Heart left ventricle (tissue), 13 donors: ENCODE results near the gene GADD45GIP1.

ENCODE experiments used
- CTCF ChIP-seq, 12 donors: fragments of 200-600 bp; sonication (generic) in 4 of 12; IDR thresholded peaks; one replicate each; pipeline versions ENCODE4 v1.5.0 to v1.8.0; 2018 to 2022; ENCODE audit warnings: antibody characterized with exemption in 12 of 12, mild to moderate bottlenecking in 5 of 12
- POLR2A ChIP-seq, 2 donors: fragments of 450-650 bp; IDR thresholded peaks; one replicate each; pipeline ENCODE4 v1.6.1; 2017; ENCODE audit warnings: antibody characterized with exemption in 2 of 2, mild to moderate bottlenecking in 2 of 2, moderate library complexity in 2 of 2
- donor health status: ischemic (EF 13 %, LVEDD 7.1; RV severe dilation, severe dysfunction).
- donor health status: DM: no; HTN: yes; CAD: no.
- donor health status: DM: no; HTN: no; CAD: no.
- donor health status: ischemic (EF 25% LVEDD 6.9; RV normal size, moderate dysfunction).
- donor health status: ischemic (EF 25% LVEDD 5.7; RV mildly dilated, moderate dysfunction).
- donor health status: ischemic (EF 35%, LVEDD 5.7; RV mildly dilated, moderate dysfunction).
- donor health status: nonischemic (EF 11% LVEDD 7.7; RV severe dilation, severe dysfunction).
- donor health status: DM: yes; HTN: yes; CAD: no.
- donor health status: PGD.
- donor health status: ischemic (EF 29% LVEDD 5.4; RV normal size, mild dysfunction).
- donor health status: nonischemic (EF 23%, LVEDD 6.1; RV moderate dilation, normal function).

GRCh38 chr19:12943437-12944044, 13.5 kb downstream of the GADD45GIP1 start:
- no peak for TF ChIP-seq POLR2A (IDR thresholded peaks at IDR 0.05)
- no peak for TF ChIP-seq CTCF (IDR thresholded peaks at IDR 0.05)
